PFSK-1 (cell line): ENCODE measurements around the gene TRAF6.

Source experiments
- FOXP2 ChIP-seq: optimal IDR thresholded peaks from 2 replicates; pipeline ENCODE3; 2011; ENCODE audit warnings: borderline replicate concordance, control low read depth, inconsistent platforms; ENCODE audit not compliant: insufficient read depth; ENCODE audit errors: extremely low read length, extremely low read depth
- POLR2AphosphoS5 ChIP-seq: IDR thresholded peaks from 2 replicates; pipeline ENCODE4 v1.6.1; 2012; ENCODE audit warnings: low read depth, mild to moderate bottlenecking, control low read depth, low read length, moderate library complexity
- SIN3A ChIP-seq: IDR thresholded peaks from 2 replicates; pipeline ENCODE4 v1.6.1; 2012; ENCODE audit warnings: mild to moderate bottlenecking, low read length, moderate library complexity, borderline replicate concordance; ENCODE audit not compliant: insufficient read depth
- TAF1 ChIP-seq: IDR thresholded peaks from 2 replicates; pipeline ENCODE4 v1.6.1; 2012; ENCODE audit warnings: low read length, control low read depth, borderline replicate concordance; ENCODE audit not compliant: insufficient read depth
- TF ChIP-seq, protein P1 (sequence below), 2 experiments: IDR thresholded peaks; 2 replicates each; pipeline versions ENCODE4 v1.6.1 to v1.8.0; 2011 to 2012; ENCODE audit warnings: low read depth in 2 of 2, low read length in 2 of 2, control low read depth in 1 of 2, inconsistent platforms in 1 of 2, mild to moderate bottlenecking in 1 of 2, moderate library complexity in 1 of 2; ENCODE audit not compliant: insufficient read depth in 1 of 2

DNA sequence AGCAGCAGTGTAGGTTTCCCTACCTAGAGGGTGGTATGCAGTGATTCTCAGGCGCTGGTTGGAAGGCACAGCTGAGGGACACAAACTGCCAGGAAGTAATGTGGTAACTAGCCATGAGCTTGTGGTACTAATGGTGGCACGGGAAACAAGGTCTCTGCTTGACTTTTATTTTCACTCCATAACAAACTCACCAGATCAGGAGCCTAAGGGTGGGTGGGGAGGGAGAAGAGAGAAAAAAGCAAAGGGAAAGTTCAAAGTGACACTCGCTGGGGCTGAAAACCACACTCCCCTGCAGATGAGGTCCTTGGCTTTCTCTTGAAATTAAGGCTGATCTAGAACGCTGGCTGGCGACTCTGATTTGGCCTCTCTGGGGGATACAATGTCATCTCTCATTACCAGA is 22.0 kb downstream of the TRAF6 start:
- no peak for TF ChIP-seq SIN3A
- TF ChIP-seq, protein P1, sequence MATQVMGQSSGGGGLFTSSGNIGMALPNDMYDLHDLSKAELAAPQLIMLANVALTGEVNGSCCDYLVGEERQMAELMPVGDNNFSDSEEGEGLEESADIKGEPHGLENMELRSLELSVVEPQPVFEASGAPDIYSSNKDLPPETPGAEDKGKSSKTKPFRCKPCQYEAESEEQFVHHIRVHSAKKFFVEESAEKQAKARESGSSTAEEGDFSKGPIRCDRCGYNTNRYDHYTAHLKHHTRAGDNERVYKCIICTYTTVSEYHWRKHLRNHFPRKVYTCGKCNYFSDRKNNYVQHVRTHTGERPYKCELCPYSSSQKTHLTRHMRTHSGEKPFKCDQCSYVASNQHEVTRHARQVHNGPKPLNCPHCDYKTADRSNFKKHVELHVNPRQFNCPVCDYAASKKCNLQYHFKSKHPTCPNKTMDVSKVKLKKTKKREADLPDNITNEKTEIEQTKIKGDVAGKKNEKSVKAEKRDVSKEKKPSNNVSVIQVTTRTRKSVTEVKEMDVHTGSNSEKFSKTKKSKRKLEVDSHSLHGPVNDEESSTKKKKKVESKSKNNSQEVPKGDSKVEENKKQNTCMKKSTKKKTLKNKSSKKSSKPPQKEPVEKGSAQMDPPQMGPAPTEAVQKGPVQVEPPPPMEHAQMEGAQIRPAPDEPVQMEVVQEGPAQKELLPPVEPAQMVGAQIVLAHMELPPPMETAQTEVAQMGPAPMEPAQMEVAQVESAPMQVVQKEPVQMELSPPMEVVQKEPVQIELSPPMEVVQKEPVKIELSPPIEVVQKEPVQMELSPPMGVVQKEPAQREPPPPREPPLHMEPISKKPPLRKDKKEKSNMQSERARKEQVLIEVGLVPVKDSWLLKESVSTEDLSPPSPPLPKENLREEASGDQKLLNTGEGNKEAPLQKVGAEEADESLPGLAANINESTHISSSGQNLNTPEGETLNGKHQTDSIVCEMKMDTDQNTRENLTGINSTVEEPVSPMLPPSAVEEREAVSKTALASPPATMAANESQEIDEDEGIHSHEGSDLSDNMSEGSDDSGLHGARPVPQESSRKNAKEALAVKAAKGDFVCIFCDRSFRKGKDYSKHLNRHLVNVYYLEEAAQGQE (IDR thresholded peaks at IDR 0.05; ENCODE audit: insufficient read depth in 1 of 2, low read depth in 2 of 2, low read length in 2 of 2) = no peak
- no peak for TF ChIP-seq POLR2AphosphoS5
- TF ChIP-seq TAF1 = no peak
- TF ChIP-seq FOXP2 = no peak
